ENCODE results near the gene ANKRD35.
"Not testable (repeated sequence)": the region's sequence is repeated elsewhere in the genome, so short reads cannot be mapped to it uniquely, and the experiment has no call there.

The ANKRD35 gene

GRCh38 chr1:145885738-145886287 is at the start of gene ANKRD35:
ANKRD35 (minus strand) TSS chr1:145885866; CDS start chr1:145885758, 108 bp downstream.
- peak; percentile 82 to 84 for DNase-seq

GRCh38 chr1:145932522-145933009 is 46.9 kb upstream of the ANKRD35 start:
- peak; percentile 19 to 28 for DNase-seq

GRCh38 chr1:145927916-145928643 is 42.4 kb upstream of the ANKRD35 start:
- DNase-seq, result no peak

- DNase-seq, result peak; percentile 92 to 94
Observed at GRCh38 chr1:145927063-145927886, 41.6 kb upstream of the ANKRD35 start, which contains the start of gene RBM8A. RBM8A (minus strand) TSS chr1:145927484; CDS start chr1:145927426, 58 bp downstream.

GRCh38 chr1:145926686-145927062 is 41.0 kb upstream of the ANKRD35 start:
- DNase-seq, result peak; percentile 38 to 49

DNA sequence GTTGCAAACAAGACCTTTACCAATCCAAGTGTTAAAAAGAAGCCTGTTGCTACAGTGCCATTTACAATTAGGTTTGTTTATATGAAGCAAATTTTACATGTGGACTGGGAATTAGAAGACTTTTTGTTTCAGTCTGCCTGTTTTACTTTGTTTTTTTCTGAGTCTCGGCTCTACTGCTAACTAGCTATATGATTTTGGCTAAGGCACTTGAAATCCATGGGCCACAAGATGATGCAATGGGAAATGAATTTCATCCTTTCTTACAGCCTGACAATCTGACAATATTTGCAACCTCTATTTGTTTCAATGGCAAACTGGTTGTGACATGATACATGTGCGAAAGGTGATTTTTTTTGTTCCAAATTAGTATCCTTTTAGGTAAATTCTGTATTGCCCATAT is 36.6 kb upstream of the ANKRD35 start:
- no peak for DNase-seq

- not testable (repeated sequence) for DNase-seq
Observed at GRCh38 chr1:145920297-145920696, 34.6 kb upstream of the ANKRD35 start.

DNA sequence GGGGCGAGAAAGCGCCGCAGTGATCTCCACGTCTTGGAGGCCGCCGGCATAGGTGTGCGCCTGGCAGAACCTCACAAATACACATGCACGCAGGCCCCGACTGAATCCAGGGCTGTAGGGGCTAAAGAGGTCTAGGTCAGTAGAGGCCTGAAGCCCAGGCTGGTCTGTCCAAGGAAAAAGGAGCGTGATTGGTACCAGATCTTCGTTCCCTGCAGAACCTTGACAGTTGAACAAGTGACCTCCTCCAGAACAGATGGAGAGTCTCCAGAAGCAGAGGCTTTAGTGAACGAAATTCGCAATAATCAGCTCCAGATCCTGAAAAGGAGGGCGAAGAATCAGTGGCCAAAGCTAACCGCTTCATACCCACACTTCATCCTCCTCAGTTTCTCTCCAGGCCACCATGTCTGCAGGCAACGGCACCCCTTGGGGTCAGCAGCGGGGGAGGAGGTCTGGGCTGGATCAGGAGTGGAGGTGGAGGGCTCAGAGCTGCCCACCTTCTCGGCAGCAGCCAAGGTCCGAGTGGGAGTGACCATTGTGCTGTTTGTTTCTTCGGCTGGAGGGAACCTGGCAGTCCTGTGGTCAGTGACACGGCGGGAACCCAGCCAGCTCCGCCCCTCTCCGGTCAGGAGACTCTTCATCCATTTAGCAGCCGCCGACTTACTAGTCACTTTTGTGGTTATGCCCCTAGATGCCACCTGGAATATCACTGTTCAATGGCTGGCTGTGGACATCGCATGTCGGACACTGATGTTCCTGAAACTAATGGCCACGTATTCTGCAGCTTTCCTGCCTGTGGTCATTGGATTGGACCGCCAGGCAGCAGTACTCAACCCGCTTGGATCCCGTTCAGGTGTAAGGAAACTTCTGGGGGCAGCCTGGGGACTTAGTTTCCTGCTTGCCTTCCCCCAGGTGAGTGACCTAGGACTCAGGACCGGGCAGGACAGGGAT is 33.6 kb upstream of the ANKRD35 start:
- no peak for DNase-seq

- peak; percentile 89 to 91 for DNase-seq
Observed at GRCh38 chr1:145918144-145918991, 32.7 kb upstream of the ANKRD35 start, which contains the start of gene PEX11B. PEX11B (minus strand) TSS chr1:145918717; CDS start chr1:145918688, 29 bp downstream.

- no peak for DNase-seq
Observed at GRCh38 chr1:145917595-145917994, 31.9 kb upstream of the ANKRD35 start.

GRCh38 chr1:145916745-145917144 is 31.1 kb upstream of the ANKRD35 start:
- DNase-seq, result no peak

GRCh38 chr1:145912128-145912641 is 26.5 kb upstream of the ANKRD35 start:
- DNase-seq, result no peak

- no peak for DNase-seq
Observed at GRCh38 chr1:145908653-145909052, 23.0 kb upstream of the ANKRD35 start.

DNA sequence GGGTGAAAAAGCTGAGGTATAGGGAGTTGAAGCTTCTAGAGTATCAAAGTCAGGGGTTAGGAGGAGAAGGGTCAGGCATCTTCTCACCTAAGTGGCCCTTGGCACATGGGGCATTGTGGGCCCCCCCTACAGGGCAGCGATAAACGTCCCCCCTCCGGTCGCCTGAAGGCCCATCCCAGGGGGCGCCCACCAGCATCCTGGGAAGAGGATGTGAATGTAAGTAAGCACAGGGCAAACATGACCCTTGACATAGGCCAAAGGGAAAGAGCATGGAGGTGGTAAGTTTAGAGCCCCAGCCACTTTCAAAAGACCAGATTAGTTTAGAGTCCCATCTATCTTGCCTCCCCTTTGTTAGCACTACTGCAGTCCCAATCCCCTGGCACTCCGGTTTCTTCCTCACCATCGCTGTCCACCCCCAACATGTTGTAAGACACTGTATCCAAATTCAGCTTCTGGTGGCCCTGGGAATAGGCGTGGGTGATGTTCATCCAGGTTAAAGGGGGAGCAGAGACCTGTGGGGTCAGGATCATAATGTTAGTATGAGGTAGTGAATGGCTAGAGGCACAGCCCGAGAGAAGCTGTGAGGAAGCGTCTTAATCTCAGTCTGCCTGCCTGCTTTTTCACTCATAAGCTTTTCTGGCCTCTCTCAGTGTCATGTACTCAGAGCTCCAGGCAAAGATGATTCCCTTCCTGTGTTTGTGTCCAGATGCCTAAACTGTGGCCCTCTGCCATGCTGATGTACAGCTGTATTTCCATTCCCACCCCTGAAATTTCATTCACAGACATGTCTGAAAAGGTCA is 21.5 kb upstream of the ANKRD35 start:
- DNase-seq, result no peak

GRCh38 chr1:145901312-145902021 is 15.8 kb upstream of the ANKRD35 start:
- no peak for DNase-seq

DNA sequence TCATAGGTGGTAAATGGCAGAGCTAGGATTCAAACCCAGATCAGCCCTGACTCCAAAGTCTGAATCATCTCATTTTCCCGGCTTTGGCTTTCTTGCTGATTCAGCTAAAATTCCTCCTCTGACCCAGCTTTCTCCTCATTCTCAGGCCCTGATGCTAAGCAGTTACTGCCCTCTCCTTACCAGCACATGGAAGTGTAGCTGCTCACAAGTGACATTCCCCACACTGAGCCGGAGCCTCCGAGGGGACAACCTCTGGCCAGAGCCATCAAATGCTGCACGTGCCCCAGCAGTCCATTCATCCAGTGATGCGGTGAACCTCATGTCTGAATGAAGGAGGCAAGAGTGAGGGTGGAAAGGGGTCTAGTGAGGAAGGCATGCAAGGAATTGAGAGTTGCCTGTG is 13.1 kb upstream of the ANKRD35 start:
- no peak for DNase-seq

DNA sequence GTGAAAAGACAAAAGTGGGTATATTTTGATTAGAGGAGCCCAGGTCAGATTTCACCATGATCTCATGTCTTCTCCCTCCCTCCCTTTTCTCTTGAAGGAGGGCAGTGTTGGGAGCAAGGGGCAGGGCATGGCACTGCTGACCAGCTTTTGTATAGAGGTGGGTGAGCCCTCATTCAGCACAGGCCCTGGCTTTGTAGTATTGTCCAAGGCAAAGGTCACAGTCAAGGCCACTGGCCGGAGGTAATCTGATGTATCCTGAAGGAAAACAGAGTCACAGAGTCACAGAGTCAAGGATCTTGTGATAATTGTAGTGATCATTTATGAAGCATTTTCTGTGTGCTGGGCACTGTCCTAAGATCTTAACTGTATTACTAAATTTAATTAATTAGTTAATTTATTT is 12.3 kb upstream of the ANKRD35 start:
- no peak for DNase-seq

DNA sequence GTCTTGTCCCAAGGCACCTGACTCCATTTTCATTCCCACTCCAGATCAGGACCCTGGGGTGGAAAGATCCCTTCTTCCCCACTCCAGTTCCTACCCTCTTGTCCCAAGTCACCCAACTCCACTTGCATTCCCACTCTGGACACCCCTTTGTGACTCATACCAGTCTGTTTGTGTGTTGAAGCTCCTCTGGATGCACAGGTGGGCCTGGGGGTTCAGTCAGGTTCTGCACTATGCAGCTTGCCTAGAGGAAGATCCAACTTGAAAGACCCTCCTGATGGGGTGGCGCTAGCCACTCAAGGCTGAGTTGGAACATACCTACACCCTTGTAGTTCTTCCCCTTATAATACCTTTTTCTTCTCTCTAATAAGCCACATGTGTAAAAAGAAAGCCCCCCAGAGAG is 9.8 kb upstream of the ANKRD35 start:
- no peak for DNase-seq

- no peak for DNase-seq
Observed at GRCh38 chr1:145893306-145894055, 7.8 kb upstream of the ANKRD35 start.
